ENCODE results near the gene DNAH17.

The DNAH17 gene

DNA sequence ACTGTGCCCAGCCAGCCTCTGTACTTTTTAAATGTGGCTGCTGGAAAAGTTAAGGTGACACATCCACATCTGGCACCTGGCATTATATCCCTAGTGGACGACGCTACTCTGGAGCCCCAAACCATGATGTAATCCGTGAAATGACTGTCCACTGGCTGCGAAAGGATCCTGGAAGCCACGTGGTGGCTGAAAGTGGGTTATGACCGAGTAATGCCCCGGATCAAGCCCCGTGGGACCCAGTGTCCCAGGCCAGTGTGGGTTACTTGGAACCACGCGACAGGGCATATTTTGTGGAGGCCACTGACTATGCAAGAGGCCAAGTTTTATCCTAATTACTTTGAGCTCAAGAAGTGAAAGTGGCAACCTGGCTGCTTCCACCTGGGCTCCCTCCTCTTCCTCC lies 119.1 kb downstream of the DNAH17 start:
- no peak for DNase-seq (ENCODE audit: low spot score)

DNA sequence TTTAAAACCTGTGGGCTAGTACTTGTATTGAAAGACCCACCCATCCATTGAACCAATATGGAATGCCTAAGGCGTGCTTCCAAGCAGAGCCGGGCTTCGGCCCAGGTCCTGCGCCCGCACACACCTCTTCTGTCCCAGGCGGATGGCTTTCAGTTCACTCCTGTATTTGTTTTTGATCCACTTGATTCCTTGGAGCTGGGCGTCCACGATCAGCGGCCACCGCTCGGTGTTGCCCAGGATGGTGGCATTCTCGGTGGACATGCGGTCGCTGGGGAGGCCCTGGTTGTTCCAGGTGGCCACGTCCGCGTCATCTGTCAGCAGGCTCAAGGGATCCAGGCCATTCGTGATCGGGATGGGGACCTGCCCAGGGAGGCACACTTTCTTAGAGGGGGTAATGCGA lies 122.8 kb downstream of the DNAH17 start:
- no peak for DNase-seq (ENCODE audit: low spot score)

DNA sequence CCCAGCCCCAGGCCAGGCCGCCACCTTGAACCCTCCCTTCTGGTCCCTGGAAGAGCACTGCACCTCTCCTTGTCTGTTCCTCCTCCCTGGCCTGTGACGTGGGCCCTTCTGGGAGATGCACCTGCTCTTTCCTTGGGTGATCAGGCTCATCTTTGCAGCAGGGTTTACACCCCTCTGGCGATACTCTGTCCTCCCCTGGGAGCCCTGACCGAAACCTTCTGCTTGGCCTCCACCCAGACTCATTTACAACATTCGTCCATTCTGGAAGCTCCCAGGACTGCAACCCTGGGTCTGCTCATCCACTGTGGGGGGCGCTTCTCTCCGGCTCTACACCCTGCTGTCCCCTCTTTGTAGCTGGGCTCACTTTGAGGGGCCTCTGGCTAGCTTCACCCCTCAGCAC lies 125.4 kb downstream of the DNAH17 start:
- no peak for DNase-seq (ENCODE audit: low spot score)

DNA sequence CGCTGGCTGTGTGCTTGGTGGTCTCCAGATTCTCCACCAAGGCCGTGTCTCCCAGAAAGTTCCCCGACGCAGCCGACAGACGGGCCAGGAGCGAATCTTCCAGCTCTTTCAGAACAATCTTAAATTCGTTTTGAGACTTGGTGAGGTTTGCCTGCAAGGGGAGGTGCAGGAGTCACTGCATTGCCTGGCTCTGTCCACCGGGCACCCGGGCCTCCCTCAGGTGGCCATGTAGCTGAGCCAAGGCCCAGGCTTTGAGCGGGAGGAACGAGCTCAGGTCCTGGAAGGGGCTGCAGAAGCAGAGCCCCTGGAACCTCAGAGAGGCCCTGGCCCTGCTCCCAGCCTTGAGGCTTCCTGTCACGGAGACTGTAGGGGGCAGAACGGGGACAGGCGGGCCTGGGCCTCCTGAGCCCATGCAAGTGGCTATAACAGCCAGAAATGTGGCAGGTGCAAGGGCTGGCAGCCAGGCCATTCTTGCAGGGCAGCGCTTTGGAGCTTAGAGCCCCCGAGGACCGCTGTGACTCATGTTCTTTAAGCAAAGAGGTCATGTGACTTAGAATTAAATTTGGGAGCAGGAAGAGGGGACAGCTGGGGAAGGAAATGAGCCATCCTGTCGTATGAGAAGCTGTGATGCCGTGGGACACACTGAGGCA lies 126.4 kb downstream of the DNAH17 start:
- DNase-seq (ENCODE audit: low spot score) = peak; percentile 45

- no peak for DNase-seq (ENCODE audit: low spot score)
Observed at GRCh38 chr17:78449983-78450595, 127.1 kb downstream of the DNAH17 start.

GRCh38 chr17:78448356-78448993 lies 128.7 kb downstream of the DNAH17 start:
- DNase-seq (ENCODE audit: low spot score) = no peak

GRCh38 chr17:78446833-78447232 lies 130.4 kb downstream of the DNAH17 start:
- DNase-seq (ENCODE audit: low spot score) = no peak

- no peak for DNase-seq (ENCODE audit: low spot score)
Observed at GRCh38 chr17:78444392-78444791, 132.8 kb downstream of the DNAH17 start.

DNA sequence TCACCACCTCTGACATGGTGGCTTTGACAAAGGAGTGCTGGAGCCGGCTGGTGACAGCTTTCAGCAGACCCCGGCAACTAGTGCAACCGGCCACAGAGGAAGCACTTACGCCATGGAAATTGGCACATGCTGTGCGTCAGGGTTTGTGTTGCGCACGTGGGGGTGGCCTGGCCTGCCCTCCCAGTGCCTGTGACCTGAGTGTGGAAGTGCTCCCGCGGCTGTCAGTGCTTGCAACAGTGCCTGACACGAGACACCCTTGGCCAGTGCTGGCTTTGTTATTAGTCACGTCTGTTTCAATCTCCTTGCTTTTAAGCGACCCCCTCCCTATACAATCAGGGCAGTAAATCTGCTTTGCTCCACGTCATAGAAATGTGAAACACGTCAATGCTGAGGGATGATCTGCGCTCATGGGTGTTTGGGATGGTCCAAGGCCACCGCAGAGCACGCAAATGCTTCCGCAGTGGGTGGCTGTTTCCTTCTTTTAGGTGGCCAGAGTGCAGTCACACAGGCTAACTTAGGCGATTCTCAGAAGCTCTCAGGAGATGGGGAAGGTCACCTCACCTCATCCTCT lies 134.5 kb downstream of the DNAH17 start:
- DNase-seq (ENCODE audit: low spot score) = no peak

DNA sequence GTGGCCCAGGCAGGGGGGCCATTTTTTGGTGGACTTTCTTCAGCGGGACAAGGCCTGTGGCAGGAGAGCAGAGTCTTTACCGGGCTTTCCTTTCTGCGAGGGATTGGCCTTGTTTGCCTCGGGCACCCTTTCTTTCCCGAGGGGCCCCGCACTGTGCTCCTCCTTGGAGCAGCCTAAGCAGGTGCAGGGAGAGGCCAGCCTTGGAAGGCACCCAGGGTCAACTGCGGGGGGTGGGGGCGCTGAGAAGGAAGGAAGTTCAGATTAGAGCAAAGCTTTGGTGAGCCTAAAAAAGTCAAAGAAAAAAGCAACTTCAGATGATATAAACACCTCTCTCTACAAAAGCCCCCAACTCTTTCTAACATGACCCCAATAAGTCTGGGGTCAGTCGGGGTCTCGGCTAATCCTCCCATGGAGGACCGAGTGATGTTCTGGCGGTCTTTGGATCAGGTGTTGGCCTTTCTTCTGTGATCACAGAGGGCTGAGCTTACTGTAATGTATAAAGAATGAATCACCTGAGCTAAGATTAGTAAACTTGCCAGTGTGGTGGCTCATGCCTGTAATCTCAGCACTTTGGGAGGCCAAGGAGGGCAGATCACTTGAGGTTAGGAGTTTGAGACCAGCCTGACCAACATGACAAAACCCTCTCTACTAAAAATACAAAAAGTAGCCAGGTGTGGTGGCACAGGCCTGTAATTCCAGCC lies 135.8 kb downstream of the DNAH17 start:
- DNase-seq (ENCODE audit: low spot score) = no peak

DNA sequence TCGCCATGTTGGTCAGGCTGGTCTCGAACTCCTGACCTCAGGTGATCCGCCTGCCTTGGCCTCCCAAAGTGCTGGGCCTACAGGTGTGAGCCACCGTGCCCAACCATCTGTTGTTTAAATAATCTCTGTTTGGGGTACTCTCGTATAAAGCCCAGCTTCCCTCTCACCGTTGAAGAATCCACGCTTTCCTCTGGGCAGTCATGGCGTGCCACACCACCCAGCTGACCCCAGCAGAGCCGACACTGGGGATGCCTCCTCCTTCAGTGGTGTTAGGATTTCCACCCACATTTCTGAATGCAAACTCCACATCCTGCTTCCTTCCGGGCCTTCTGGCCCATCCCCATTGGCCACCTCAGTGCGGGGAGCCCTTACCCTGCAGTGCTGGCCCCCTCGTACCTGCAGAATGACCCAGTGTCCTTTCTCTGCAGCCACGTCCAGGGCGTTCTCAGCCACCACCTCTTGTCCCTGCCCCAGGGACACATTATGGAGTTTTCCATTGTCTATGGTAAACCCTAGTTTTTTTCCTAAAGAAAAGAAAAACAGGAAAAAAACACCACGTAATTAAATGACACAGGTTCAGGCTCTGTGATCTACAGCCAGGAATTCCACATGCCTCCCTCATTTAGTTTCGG lies 138.4 kb downstream of the DNAH17 start:
- DNase-seq (ENCODE audit: low spot score) = no peak

DNA sequence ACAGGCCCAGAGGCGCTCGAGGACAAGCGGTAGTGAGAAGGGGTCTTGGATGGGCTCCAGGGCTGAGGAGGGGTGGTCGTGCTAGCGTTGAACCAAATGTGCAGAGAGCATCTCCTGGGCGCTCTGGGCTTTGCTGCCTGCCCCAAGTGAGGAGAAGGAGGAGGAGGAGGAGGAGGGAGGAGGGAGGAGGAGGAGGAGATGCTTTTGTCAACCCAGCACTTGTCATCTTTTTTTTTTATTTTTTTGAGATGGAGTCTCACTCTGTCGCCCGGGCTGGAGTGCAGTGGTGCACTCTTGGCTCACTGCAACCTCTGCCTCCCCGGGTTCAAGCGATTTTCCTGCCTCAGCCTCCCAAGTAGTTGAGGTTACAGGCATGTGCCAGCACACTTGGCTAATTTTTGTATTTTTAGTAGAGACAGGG lies 138.9 kb downstream of the DNAH17 start:
- no peak for DNase-seq (ENCODE audit: low spot score)

- no peak for DNase-seq (ENCODE audit: low spot score)
Observed at GRCh38 chr17:78437508-78438169, 139.6 kb downstream of the DNAH17 start.

GRCh38 chr17:78435330-78436005 lies 141.7 kb downstream of the DNAH17 start:
- no peak for DNase-seq (ENCODE audit: low spot score)

GRCh38 chr17:78434455-78435329 lies 142.5 kb downstream of the DNAH17 start:
- peak; percentile 40 for DNase-seq (ENCODE audit: low spot score)

GRCh38 chr17:78433780-78434335 lies 143.3 kb downstream of the DNAH17 start:
- no peak for DNase-seq (ENCODE audit: low spot score)

DNA sequence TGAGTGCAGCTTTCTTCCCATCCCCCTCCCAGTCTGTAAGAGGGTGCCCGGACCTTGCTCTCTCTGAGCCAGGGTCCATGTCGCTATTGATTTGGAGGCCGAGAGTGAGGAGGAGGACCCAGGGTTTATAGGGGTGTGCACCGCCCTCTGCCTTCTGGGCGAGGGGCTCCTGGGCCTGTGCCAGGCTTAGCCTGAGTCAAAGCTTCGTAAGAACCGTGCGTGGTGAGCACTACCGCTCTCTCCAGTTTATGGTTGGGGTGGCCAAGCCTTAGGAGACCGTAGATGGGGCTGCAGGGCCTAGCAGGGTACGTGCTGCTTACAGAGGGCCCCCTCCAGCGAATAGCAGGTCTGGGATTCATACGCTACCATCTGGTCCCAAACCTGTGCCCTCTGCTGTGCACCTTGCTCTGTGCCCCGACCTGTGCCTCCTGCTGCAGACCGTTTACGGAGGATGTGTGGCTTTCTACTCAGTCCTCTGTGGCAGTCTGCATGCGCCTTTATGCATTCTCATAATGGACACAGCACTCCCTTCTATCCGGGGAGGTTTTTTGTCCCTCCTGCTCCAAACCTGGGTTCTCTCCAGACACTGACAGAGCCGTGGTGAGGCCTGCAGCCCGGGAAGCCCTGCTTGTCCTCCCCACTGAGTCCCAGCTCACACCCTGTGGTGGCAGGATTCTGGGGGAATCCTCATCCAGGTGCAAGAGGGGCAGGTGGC lies 144.0 kb downstream of the DNAH17 start:
- no peak for DNase-seq (ENCODE audit: low spot score)

- DNase-seq (ENCODE audit: low spot score) = no peak
Observed at GRCh38 chr17:78432226-78433012, 144.8 kb downstream of the DNAH17 start.

Data from SK-N-DZ (cell line).